Thoracic aorta (tissue), 2 donors: ENCODE results near the gene DQX1. TPM values are rescaled to one million over a fixed set of nuclear protein-coding genes. Genes with fewer than 3 reads are reported as not detected.

ENCODE experiments used
- ATAC-seq: fragments of 150-250 bp; one replicate; pipeline ENCODE4 v1.8.0; 2017; ENCODE audit warnings: low read depth; ENCODE audit not compliant: insufficient number of reproducible peaks, low FRiP score
- DNase-seq: peaks from one replicate; pipeline ENCODE4 v3.0.0-alpha.2; 2020; ENCODE audit warnings: low spot score
- H3K27ac ChIP-seq, 2 donors: fragments of 200-600 bp; sonication (generic); 1 replicate in 1 of 2; 2 replicates in 1 of 2; pipeline ENCODE4 v1.5.1; 2016; ENCODE audit warnings: mild to moderate bottlenecking in 2 of 2, moderate library complexity in 2 of 2
- H3K27me3 ChIP-seq: fragments of 200-600 bp; sonication (generic); replicated peaks from 2 replicates; pipeline ENCODE4 v1.6.0; 2016; ENCODE audit warnings: mild to moderate bottlenecking; ENCODE audit not compliant: insufficient read depth
- H3K36me3 ChIP-seq: fragments of 200-600 bp; sonication (generic); one replicate; pipeline ENCODE4 v1.5.1; 2016
- H3K4me1 ChIP-seq, 2 donors: fragments of 200-600 bp; sonication (generic); 1 replicate in 1 of 2; 2 replicates in 1 of 2; pipeline versions ENCODE4 v1.5.1 to v1.6.0; 2016; ENCODE audit warnings: low read depth in 2 of 2, mild to moderate bottlenecking in 1 of 2; ENCODE audit not compliant: control insufficient read depth in 1 of 2
- H3K4me3 ChIP-seq: fragments of 200-600 bp; sonication (generic); 2 replicates; pipeline ENCODE4 v1.5.1; 2016; ENCODE audit warnings: mild to moderate bottlenecking
- H3K9me3 ChIP-seq: fragments of 200-600 bp; sonication (generic); 2 replicates; pipeline ENCODE4 v1.5.1; 2016
- CTCF ChIP-seq: fragments of 200-600 bp; sonication (generic); IDR thresholded peaks from one replicate; pipeline ENCODE4 v1.5.1; 2019; ENCODE audit warnings: antibody characterized with exemption
- total RNA-seq, 2 donors: library from RNA; depleted of rRNA; stranded (reverse); fragments of >200 nt; gene quantifications; one replicate each; pipeline versions ENCODE4 v1.1.0 to v1.2.3, GENCODE V29; 2016

The DQX1 gene
- total RNA-seq, 2 donors from 2014 or later, result 1.9 TPM; not detected in 1

DNA sequence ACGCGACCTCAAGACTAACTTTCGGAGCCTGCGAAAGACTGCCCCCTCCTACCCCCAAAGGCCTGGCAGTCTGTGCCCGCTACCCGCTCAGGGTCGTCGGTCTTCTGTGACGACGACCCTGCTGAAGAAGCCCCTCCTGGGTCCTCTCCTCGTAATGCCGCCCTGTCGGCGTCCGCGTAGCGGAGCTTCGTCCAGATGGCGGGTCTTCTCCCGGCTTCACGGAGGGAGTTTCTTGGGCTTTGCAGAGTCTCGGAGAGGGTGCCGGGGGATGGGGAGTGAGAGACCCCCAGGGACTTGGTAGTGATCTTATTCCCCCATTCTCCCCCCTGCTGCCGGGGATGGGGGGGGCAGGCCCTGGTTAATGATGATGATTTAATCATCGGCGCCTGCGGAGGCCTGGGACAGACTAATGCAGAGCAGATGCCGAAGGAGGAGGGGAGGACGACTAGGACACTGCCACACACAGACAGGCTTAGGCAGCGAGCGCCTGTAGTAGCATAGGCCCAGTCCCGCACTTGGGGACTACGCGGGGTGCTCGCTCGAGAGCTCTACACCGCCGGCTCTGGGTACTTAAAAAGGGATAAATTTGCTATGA lies 18.0 kb downstream of the DQX1 start:
- no peak for TF ChIP-seq CTCF
- Histone ChIP-seq H3K9me3 (no peaks in the 10 kb centered on the region), H3K36me3 (peaks cover 16% of the 10 kb centered on the region), H3K4me1 (peaks cover 11 to 30% of the 10 kb centered on the region in 2 donors), H3K4me3 (peak overlapping the region; percentile 98), H3K27me3 (peaks cover 16% of the 10 kb centered on the region), H3K27ac (peak overlapping the region; percentile 99)
- DNase-seq, result no peak
- no peak for ATAC-seq

- Histone ChIP-seq H3K4me1 (peaks cover 11 to 35% of the 10 kb centered on the region in 2 donors), H3K4me3 (peak within 1 kb of the TSS; percentile 98), H3K36me3 (peaks cover 16% of the 10 kb centered on the region), H3K9me3 (no peaks in the 10 kb centered on the region), H3K27ac (peak within 1 kb of the TSS; percentile 99), H3K27me3 (peaks cover 9% of the 10 kb centered on the region)
- ATAC-seq (peak; percentile 99), DNase-seq (peak; percentile 97)
- TF ChIP-seq CTCF, result peak; percentile 36
These were observed 18.7 kb downstream of the DQX1 start, which contains the start of gene PCGF1 for GRCh38 chr2:74507145-74507925. Gene PCGF1, minus strand, starts transcription at chr2:74507695. Its CDS starts 27 bp downstream, at chr2:74507668.

- no peak overlapping the region for H3K4me3 ChIP-seq
- peaks cover 11 to 35% of the 10 kb centered on the region in 2 donors for H3K4me1 ChIP-seq
- H3K27me3 ChIP-seq, result no peaks in the 10 kb centered on the region
- no peak for TF ChIP-seq CTCF
- DNase-seq (no peak), ATAC-seq (no peak)
- peaks cover 16% of the 10 kb centered on the region for H3K36me3 ChIP-seq
- H3K9me3 ChIP-seq, result no peaks in the 10 kb centered on the region
- no peak overlapping the region for H3K27ac ChIP-seq
These were observed 20.4 kb downstream of the DQX1 start for GRCh38 chr2:74505448-74506246.

GRCh38 chr2:74504591-74504990 lies 21.4 kb downstream of the DQX1 start:
- H3K27me3 ChIP-seq, result no peaks in the 10 kb centered on the region
- no peaks in the 10 kb centered on the region for H3K9me3 ChIP-seq
- H3K36me3 ChIP-seq, result peaks cover 16% of the 10 kb centered on the region
- H3K4me3 ChIP-seq, result no peak overlapping the region
- no peak for ATAC-seq
- H3K4me1 ChIP-seq, result peaks cover 11 to 39% of the 10 kb centered on the region in 2 donors
- no peak overlapping the region for H3K27ac ChIP-seq
- TF ChIP-seq CTCF, result no peak
- no peak for DNase-seq
